Bone marrow (tissue), 2 donors: Measurements from ENCODE around the gene PANK1.
"Not testable (repeated sequence)": the region's sequence is repeated elsewhere in the genome, so short reads cannot be mapped to it uniquely, and the experiment has no call there.

ENCODE experiments used
- DNase-seq, 2 donors: peaks; one replicate each; lab custom pipeline; 2025; lab: John Stamatoyannopoulos, UW

The PANK1 gene

GRCh38 chr10:89567576-89568245, 77.3 kb downstream of the PANK1 start:
- DNase-seq: no peak

GRCh38 chr10:89566992-89567391, 78.0 kb downstream of the PANK1 start:
- no peak for DNase-seq

GRCh38 chr10:89566095-89566950, 78.7 kb downstream of the PANK1 start:
- DNase-seq: no peak

GRCh38 chr10:89565180-89565579, 79.9 kb downstream of the PANK1 start:
- DNase-seq: no peak

GRCh38 chr10:89563861-89564478, 81.1 kb downstream of the PANK1 start:
- DNase-seq: peak in 1 of 2 donors; percentile 15

- DNase-seq: no peak
Observed at GRCh38 chr10:89563311-89563710, 81.7 kb downstream of the PANK1 start.

GRCh38 chr10:89556600-89556999, 88.4 kb downstream of the PANK1 start:
- no peak for DNase-seq

- no peak for DNase-seq
Observed at GRCh38 chr10:89555688-89556445, 89.2 kb downstream of the PANK1 start.

GRCh38 chr10:89554433-89554832, 90.6 kb downstream of the PANK1 start:
- DNase-seq: no peak

GRCh38 chr10:89553064-89553734, 91.8 kb downstream of the PANK1 start:
- DNase-seq: no peak

- DNase-seq: no peak
Observed at GRCh38 chr10:89552213-89552612, 92.8 kb downstream of the PANK1 start.

- DNase-seq: no peak
Observed at GRCh38 chr10:89550509-89550908, 94.5 kb downstream of the PANK1 start.

GRCh38 chr10:89549510-89549909, 95.5 kb downstream of the PANK1 start:
- no peak for DNase-seq

GRCh38 chr10:89548673-89549072, 96.4 kb downstream of the PANK1 start:
- DNase-seq: no peak

- no peak for DNase-seq
Observed at GRCh38 chr10:89547853-89548513, 97.1 kb downstream of the PANK1 start.

GRCh38 chr10:89546651-89547050, 98.4 kb downstream of the PANK1 start:
- not testable (repeated sequence) for DNase-seq

- DNase-seq: no peak
Observed at GRCh38 chr10:89543841-89544240, 101.2 kb downstream of the PANK1 start.

- no peak for DNase-seq
Observed at GRCh38 chr10:89540420-89540949, 104.6 kb downstream of the PANK1 start.

GRCh38 chr10:89537364-89537763, 107.7 kb downstream of the PANK1 start:
- DNase-seq: no peak

GRCh38 chr10:89536013-89536354, 109.1 kb downstream of the PANK1 start:
- DNase-seq: no peak
